OCI-LY3 (cell line): ENCODE data around the gene SLC9A4.

Experiments
- EZH2phosphoT487 ChIP-seq: fragments of 200-600 bp; shearing (Covaris generic); IDR thresholded peaks from 2 replicates; pipeline ENCODE4 v1.6.1; 2018; ENCODE audit warnings: antibody characterized with exemption, mixed run types, low read depth
- TF ChIP-seq, protein P1 (sequence below): fragments of 200-600, 300-600 bp; sonication (generic); IDR thresholded peaks from 2 replicates; pipeline ENCODE4 v1.5.1; 2014; ENCODE audit warnings: antibody characterized with exemption, low read length, low read depth

DNA sequence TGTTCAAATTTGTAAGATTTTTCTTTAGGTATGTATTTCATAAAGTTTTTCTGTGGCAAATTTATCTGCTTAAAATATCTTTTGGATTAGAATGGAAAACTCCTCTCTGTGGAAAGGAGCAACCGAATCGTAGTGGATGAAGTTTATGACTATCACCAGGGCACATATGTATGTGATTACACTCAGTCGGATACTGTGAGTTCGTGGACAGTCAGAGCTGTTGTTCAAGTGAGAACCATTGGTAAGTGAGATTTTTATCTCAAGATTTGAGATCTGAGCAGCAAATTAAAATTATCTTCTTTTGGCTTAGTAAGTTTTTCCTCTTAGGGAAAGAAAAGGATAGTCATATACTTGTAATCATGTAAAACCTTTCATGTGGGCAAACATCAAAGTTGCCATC is 35.9 kb upstream of the SLC9A4 start:
- TF ChIP-seq, protein P1, sequence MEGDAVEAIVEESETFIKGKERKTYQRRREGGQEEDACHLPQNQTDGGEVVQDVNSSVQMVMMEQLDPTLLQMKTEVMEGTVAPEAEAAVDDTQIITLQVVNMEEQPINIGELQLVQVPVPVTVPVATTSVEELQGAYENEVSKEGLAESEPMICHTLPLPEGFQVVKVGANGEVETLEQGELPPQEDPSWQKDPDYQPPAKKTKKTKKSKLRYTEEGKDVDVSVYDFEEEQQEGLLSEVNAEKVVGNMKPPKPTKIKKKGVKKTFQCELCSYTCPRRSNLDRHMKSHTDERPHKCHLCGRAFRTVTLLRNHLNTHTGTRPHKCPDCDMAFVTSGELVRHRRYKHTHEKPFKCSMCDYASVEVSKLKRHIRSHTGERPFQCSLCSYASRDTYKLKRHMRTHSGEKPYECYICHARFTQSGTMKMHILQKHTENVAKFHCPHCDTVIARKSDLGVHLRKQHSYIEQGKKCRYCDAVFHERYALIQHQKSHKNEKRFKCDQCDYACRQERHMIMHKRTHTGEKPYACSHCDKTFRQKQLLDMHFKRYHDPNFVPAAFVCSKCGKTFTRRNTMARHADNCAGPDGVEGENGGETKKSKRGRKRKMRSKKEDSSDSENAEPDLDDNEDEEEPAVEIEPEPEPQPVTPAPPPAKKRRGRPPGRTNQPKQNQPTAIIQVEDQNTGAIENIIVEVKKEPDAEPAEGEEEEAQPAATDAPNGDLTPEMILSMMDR, result no peak
- no peak for TF ChIP-seq EZH2phosphoT487
